Measurements from ENCODE around the gene SSBP2.
A peak's percentile ranks its signal among the peaks of the same experiment; 100 is the strongest.

SSBP2 gene

DNA sequence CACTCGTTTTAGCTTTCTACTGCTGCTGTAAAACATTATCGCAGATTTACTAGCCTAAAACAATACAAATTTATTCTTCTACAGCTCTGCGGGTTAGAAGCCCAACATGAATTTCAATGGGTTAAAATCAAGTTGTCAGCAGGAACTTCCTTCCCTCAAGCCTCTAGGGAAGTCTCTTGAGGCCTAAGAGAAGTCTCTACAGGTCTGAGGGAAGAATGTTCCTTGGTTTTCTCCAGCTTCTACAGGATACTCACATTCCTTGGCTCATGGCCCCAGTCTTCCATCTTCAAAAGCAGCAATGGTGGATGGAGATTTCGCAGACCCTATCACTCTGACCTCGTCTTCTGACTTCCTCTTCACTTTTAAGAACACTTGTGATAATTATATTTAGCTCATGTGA lies 21.6 kb upstream of the SSBP2 start:
- no peak for DNase-seq (ENCODE audit: extremely low read depth, low read depth)
- TF ChIP-seq, protein P1, sequence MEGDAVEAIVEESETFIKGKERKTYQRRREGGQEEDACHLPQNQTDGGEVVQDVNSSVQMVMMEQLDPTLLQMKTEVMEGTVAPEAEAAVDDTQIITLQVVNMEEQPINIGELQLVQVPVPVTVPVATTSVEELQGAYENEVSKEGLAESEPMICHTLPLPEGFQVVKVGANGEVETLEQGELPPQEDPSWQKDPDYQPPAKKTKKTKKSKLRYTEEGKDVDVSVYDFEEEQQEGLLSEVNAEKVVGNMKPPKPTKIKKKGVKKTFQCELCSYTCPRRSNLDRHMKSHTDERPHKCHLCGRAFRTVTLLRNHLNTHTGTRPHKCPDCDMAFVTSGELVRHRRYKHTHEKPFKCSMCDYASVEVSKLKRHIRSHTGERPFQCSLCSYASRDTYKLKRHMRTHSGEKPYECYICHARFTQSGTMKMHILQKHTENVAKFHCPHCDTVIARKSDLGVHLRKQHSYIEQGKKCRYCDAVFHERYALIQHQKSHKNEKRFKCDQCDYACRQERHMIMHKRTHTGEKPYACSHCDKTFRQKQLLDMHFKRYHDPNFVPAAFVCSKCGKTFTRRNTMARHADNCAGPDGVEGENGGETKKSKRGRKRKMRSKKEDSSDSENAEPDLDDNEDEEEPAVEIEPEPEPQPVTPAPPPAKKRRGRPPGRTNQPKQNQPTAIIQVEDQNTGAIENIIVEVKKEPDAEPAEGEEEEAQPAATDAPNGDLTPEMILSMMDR (IDR thresholded peaks at IDR 0.05; ENCODE audit: low read depth, low read length, missing control alignments): no peak
- no peak overlapping the region for H3K4me3 ChIP-seq (replicated peaks; ENCODE audit: low read depth, low read length)

DNA sequence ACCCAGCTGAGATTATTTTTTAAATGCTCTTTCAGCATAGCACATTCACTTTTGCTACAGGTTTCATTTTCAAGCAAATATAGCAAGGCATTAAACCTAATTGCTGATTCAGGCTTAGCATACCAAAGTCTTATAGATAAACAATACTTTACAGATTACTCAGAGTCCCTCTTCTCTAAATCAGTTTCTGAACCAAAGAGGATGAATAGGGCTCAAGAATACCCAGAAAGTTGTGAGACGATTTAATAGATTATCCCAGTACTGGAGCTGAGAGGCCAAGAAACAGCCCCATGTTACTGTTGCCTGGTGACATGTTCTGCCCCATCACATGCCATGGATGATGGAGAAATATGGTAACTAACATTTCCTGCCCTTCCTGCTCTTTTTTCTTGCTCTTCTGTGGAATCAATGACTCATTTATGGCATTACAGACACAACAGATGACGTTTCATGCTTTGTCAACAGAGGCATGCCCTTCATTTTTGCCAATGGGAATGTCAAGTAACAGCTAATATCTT lies 18.1 kb upstream of the SSBP2 start:
- TF ChIP-seq, protein P1 (IDR thresholded peaks at IDR 0.05; ENCODE audit: low read depth, low read length, missing control alignments): no peak
- H3K4me3 ChIP-seq (replicated peaks; ENCODE audit: low read depth, low read length): no peak overlapping the region
- peak; percentile 61 for DNase-seq (ENCODE audit: extremely low read depth, low read depth)

DNA sequence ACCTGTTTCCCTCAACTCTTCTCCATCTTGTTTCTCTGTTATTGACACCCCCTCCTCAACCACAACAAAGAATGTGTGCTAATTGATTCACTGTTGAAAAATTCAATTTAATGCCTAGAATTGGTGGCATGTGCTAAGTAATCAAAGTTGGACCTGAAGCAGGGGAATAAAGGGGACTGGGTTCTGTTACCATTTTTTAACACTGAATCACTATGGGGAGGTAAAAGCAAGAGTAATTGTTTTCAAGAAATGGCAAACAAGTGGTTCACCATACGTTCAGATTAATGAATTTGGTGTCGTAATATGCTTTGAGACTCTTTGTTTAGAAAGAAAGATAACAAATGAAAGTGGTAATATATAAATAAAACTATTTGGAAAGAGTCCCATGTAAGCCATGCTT lies 17.0 kb upstream of the SSBP2 start:
- DNase-seq (ENCODE audit: extremely low read depth, low read depth): no peak
- no peak overlapping the region for H3K4me3 ChIP-seq (replicated peaks; ENCODE audit: low read depth, low read length)
- TF ChIP-seq, protein P1 (IDR thresholded peaks at IDR 0.05; ENCODE audit: low read depth, low read length, missing control alignments): no peak

DNA sequence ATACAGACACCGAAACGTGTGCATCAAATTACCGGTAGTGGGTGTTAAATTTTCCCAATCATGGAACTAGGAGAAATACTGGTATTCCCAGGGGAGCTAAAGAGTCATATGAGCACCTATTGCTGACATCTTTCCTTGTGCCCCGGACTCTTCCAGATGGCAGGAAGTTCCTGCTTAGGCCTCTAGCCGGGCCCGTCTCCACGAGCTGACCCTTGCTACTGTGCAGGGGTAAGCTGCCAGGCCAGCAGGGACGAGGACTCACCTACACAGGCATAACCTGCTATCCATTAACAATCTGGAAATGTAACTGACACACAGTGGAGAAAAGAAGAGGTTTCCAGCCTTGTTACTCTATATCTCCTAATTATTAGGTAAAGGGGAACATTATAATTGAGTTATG lies 16.2 kb upstream of the SSBP2 start:
- DNase-seq (ENCODE audit: extremely low read depth, low read depth): no peak
- TF ChIP-seq, protein P1 (IDR thresholded peaks at IDR 0.05; ENCODE audit: low read depth, low read length, missing control alignments): no peak

DNA sequence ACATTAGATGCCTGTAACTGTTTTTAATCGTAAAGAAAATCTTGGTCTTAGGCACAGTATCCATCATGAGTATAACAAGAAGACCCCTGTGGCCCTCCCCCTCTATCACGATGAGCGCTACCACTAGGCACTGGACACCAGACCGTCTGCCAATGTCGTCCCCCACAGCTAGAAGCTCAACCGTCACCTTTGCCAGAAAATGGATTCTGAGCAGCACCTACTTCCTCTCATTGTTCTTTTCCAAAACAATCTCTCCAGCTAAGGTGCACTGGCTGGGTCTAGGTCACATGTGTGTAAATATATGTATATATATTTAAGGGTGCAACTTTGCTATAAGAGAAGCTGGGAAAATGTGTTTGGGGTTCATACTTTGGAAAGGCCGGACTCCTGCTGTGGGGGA lies 15.7 kb upstream of the SSBP2 start:
- TF ChIP-seq, protein P1 (IDR thresholded peaks at IDR 0.05; ENCODE audit: low read depth, low read length, missing control alignments): no peak
- no peak overlapping the region for H3K4me3 ChIP-seq (replicated peaks; ENCODE audit: low read depth, low read length)
- no peak for DNase-seq (ENCODE audit: extremely low read depth, low read depth)

More for the DNA sequence above, 16.2 kb upstream of the SSBP2 start:
- H3K4me3 ChIP-seq (replicated peaks; ENCODE audit: low read depth, low read length): no peak overlapping the region

DNA sequence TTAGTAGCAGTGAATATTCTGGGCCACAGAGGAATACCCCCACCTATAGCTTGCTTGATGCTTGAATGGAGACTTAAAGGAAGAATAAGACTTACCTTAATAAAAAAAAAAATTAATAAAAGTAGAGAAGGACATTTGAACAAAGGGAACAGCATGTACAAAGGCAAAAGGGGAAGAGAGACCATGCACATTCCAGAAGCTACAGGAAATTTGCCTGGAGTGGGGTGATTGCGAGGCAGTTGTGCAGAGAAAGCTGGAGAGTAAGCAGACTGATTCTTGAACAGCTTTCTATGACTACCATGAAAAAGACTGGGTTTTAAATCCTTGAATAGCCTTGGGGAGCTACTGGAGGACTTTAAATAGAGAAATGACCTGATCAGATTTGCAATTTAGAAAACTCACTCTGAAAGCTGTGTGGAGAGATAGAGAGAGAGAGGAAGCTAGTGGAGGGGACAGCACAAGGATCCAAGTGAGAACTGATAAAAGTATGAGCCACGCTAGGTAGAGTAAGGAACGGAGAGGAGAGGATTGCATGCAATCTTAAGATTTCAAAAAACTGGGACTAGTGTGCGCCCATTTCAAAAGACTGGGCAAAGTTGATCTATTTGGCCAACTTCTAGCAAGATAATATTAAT lies 12.5 kb upstream of the SSBP2 start:
- H3K4me3 ChIP-seq (replicated peaks; ENCODE audit: low read depth, low read length): no peak overlapping the region
- no peak for DNase-seq (ENCODE audit: extremely low read depth, low read depth)

More for the DNA sequence above, 12.5 kb upstream of the SSBP2 start:
- TF ChIP-seq, protein P1 (IDR thresholded peaks at IDR 0.05; ENCODE audit: low read depth, low read length, missing control alignments): no peak

All from HFF-Myc (cell line).